Ishikawa (cell line): Measurements from ENCODE around the gene EPHA8.
A peak's percentile ranks its signal among the peaks of the same experiment; 100 is the strongest.

Experiments used
- CEBPB ChIP-seq: IDR thresholded peaks from 2 replicates; pipeline ENCODE4 v1.6.1; 2012
- CREB1 ChIP-seq: IDR thresholded peaks from 2 replicates; pipeline ENCODE4 v1.6.1; 2012; ENCODE audit warnings: low read depth
- EGR1 ChIP-seq: IDR thresholded peaks from 2 replicates; pipeline ENCODE4 v1.6.1; 2012
- EP300 ChIP-seq: IDR thresholded peaks from 2 replicates; pipeline ENCODE4 v1.6.1; 2012; ENCODE audit warnings: borderline replicate concordance
- FOXM1 ChIP-seq: IDR thresholded peaks from 2 replicates; pipeline ENCODE4 v1.6.1; 2012; ENCODE audit warnings: low read depth, borderline replicate concordance
- MAX ChIP-seq: IDR thresholded peaks from 2 replicates; pipeline ENCODE4 v1.6.1; 2012
- NFIC ChIP-seq: IDR thresholded peaks from 2 replicates; pipeline ENCODE4 v1.6.1; 2012
- RAD21 ChIP-seq: IDR thresholded peaks from 2 replicates; pipeline ENCODE4 v1.6.1; 2012; ENCODE audit warnings: low read depth
- REST ChIP-seq: IDR thresholded peaks from 2 replicates; pipeline ENCODE4 v1.6.1; 2012; ENCODE audit warnings: low read depth, mild to moderate bottlenecking
- TAF1 ChIP-seq: IDR thresholded peaks from 2 replicates; pipeline ENCODE4 v1.6.1; 2012; ENCODE audit warnings: low read depth, mild to moderate bottlenecking
- TCF12 ChIP-seq: IDR thresholded peaks from 2 replicates; pipeline ENCODE4 v1.6.1; 2012; ENCODE audit warnings: low read depth
- TEAD4 ChIP-seq: IDR thresholded peaks from 2 replicates; pipeline ENCODE4 v1.6.1; 2012
- YY1 ChIP-seq: IDR thresholded peaks from 2 replicates; pipeline ENCODE4 v1.6.1; 2012; ENCODE audit warnings: low read depth
- ZBTB7A ChIP-seq: IDR thresholded peaks from 2 replicates; pipeline ENCODE4 v1.6.1; 2012; ENCODE audit warnings: low read depth

- TF ChIP-seq TAF1 (no peak), EP300 (no peak), TCF12 (no peak), CREB1 (no peak), YY1 (no peak), NFIC (no peak), FOXM1 (no peak), RAD21 (peak; percentile 22; the same call in 1 of the 2 replicates), ZBTB7A (no peak), MAX (no peak), TEAD4 (no peak), REST (no peak), EGR1 (no peak), CEBPB (no peak)
Measured at GRCh38 chr1:22542886-22543285, 20.4 kb upstream of the EPHA8 start.
